Adrenal gland (tissue), 5 donors: ENCODE measurements around the gene CRYAB.

Source experiments
- POLR2A ChIP-seq, 2 donors: fragments of 450-650 bp; IDR thresholded peaks; one replicate each; pipeline ENCODE4 v1.6.1; 2017; ENCODE audit warnings: antibody characterized with exemption in 2 of 2, mild to moderate bottlenecking in 2 of 2, moderate library complexity in 1 of 2
- TF ChIP-seq, protein P1 (sequence below), 6 experiments: fragments of 450-650 bp in 4 of 6; fragments of 200-600 bp in 2 of 6; sonication (generic) in 1 of 6; IDR thresholded peaks; 1 replicate in 5 of 6; 2 replicates in 1 of 6; pipeline versions ENCODE4 v1.5.1 to v1.8.0; 2016 to 2021; ENCODE audit warnings: antibody characterized with exemption in 6 of 6, mild to moderate bottlenecking in 2 of 6, moderate library complexity in 1 of 6
- donor health status: DM: no; HTN: no; CAD: no.

DNA sequence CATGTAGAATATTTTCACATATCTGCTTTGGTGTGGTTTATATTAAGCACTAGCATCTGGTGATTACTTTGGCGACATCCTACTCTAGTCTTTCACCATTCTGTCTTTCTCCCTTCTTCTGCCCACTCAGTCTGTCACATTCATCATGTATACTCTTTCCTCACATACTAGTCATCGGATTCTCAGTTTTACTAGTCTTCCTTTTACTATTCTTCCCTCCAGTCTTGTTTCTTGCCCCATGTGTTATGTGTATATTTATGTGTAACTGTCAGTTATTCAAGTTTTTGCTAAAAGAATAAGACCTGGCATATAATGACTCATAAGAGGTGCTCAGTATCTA, 21.0 kb upstream of the CRYAB start:
- TF ChIP-seq, protein P1, sequence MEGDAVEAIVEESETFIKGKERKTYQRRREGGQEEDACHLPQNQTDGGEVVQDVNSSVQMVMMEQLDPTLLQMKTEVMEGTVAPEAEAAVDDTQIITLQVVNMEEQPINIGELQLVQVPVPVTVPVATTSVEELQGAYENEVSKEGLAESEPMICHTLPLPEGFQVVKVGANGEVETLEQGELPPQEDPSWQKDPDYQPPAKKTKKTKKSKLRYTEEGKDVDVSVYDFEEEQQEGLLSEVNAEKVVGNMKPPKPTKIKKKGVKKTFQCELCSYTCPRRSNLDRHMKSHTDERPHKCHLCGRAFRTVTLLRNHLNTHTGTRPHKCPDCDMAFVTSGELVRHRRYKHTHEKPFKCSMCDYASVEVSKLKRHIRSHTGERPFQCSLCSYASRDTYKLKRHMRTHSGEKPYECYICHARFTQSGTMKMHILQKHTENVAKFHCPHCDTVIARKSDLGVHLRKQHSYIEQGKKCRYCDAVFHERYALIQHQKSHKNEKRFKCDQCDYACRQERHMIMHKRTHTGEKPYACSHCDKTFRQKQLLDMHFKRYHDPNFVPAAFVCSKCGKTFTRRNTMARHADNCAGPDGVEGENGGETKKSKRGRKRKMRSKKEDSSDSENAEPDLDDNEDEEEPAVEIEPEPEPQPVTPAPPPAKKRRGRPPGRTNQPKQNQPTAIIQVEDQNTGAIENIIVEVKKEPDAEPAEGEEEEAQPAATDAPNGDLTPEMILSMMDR (IDR thresholded peaks at IDR 0.05), result no peak
- TF ChIP-seq POLR2A (IDR thresholded peaks at IDR 0.05), result no peak
